Measurements from ENCODE around the gene FAM110A. TPM values are rescaled to one million over a fixed set of nuclear protein-coding genes. Genes with fewer than 3 reads are reported as not detected.

FAM110A gene
- total RNA-seq, 1 donor = 5.2 TPM

DNA sequence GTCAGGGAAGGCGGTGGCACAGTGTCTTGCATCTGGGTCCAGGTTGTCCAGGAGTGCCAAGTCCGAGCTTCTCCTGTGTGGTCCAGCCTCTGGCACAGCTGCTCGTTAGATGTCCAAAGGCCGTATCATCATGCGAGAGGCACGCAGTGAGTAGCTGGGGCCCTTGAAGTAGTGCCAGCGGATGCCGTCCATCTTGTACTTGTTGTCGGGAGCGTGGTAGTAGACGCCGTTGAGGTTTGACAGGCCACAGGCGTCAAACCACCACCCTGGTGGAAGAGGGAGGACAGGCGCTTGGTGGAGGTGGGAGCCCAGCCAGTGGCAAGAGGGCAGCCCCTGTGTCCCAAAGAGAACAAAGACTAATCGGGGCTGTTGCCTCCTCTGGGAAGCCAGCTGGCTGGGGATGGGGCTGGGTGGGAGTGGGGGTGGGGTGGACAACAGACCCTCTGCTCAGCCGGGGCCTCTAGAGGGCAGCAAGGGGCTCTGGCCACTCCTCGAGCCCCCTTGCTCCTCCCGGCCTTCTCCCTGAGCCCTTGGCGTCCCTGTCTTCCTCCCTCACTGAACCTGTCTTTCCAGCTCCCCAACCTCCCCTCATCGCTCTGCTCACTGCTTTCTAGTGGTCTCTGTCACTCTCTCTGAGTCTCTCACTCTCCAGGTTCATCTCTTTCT lies 39.5 kb downstream of the FAM110A start:
- no peak for DNase-seq (ENCODE audit: low read depth)
- no peak overlapping the region for H3K4me3 ChIP-seq (ENCODE audit: low read depth, low read length)
- TF ChIP-seq CTCF (IDR thresholded peaks at IDR 0.05; ENCODE audit: insufficient read depth, low read depth, low read length) = no peak

DNA sequence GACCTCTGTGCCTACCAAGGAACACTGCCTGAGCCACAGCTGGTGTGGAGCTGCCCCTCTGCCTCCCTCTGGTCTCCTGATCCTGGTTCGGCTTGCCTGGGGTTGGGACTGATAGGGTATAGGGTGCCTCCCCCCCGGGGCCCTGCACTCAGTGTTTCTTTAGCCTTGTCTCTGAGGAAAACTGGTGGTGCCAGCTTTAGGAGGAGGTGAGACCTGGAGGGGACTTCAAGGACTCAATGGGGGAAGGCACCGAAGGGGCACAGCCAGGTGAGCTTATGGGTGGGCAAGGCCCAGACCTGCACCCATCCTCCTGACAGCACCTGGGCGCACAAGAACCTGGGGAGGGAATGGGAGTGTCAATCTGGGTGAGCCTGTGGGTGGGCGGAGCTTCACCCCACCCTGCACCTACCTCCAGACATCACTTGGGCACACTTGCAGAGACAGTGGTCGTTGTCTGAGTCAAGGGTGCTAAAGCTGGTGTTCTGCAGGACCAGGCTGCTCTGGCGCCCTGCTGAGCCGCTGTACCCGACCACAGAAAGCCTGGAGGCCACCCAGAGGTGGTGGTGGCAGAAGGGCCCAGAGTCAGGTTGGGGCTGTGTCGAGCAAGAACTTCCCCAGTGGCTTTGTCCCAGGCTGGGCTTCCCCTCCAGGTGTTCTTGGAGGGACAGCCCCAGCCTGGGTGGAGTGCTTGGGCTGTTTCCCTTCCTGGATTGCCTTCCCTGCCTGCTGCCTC lies 40.5 kb downstream of the FAM110A start:
- no peak overlapping the region for H3K4me3 ChIP-seq (ENCODE audit: low read depth, low read length)
- DNase-seq (ENCODE audit: low read depth) = no peak
- no peak for TF ChIP-seq CTCF (IDR thresholded peaks at IDR 0.05; ENCODE audit: insufficient read depth, low read depth, low read length)

- no peak for TF ChIP-seq CTCF (IDR thresholded peaks at IDR 0.05; ENCODE audit: insufficient read depth, low read depth, low read length)
- H3K4me3 ChIP-seq (ENCODE audit: low read depth, low read length) = no peak overlapping the region
- DNase-seq (ENCODE audit: low read depth) = no peak
These were observed 41.6 kb downstream of the FAM110A start for GRCh38 chr20:875115-875514.

GRCh38 chr20:877814-878213 lies 44.3 kb downstream of the FAM110A start:
- DNase-seq (ENCODE audit: low read depth) = no peak
- no peak overlapping the region for H3K4me3 ChIP-seq (ENCODE audit: low read depth, low read length)
- no peak for TF ChIP-seq CTCF (IDR thresholded peaks at IDR 0.05; ENCODE audit: insufficient read depth, low read depth, low read length)

DNA sequence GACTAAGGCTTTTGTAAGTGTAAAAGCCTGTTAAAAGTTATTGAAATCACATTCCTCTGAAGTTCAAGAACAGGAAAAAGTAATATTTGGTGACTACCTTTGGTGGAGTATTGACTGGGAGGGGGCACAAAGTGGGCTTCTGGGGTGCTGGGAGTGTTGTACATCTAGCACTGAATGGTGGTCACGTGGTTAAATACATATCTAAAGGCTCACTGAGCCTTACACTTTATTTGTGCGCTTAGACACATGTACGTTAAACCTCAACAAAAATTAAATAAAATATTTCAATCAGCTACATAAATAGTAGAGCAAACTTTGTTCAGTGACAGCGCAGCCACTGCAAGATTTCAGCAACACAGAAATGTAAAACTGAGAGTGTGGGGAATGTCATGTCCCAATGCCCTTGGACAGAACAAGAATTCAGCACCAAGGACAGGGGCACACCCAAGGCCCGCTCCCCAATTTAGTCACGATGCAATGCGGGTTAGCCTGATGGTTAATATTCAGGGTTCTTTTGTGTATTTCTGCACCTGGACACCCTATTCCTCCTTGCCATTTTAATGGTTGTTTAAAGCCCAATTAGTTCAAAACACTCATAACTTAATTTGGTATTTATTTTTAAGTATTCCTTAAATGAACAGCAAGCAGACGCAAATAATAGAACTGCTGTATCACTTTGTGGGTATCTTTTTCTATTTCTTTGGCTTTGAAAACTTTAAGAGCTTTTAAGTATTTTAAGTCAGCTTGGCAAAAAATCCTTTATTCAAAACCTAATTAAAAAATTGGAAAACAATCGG lies 45.2 kb downstream of the FAM110A start:
- no peak overlapping the region for H3K4me3 ChIP-seq (ENCODE audit: low read depth, low read length)
- TF ChIP-seq CTCF (IDR thresholded peaks at IDR 0.05; ENCODE audit: insufficient read depth, low read depth, low read length) = no peak
- peak; percentile 38 for DNase-seq (ENCODE audit: low read depth)

DNA sequence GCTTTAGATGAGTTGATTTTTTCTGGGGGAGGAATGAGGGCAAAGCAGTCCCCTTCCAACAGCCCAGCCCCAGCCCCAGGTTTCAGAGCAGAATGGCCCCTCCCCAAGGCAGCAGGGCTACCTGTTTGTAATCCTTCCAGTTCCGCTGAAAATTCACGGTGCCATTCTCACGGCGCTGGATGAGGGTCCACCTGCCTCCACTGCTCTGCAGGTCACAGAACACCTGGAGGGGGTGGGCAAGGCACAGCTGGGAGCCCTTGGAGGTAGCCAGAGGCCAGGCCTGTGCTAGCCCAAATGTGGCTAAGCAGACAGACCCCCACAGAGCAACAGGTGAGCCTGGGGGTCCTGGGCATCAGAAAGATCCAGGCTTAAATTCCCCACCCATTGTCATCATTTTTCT lies 46.1 kb downstream of the FAM110A start:
- no peak for TF ChIP-seq CTCF (IDR thresholded peaks at IDR 0.05; ENCODE audit: insufficient read depth, low read depth, low read length)

More for the DNA sequence above, 46.1 kb downstream of the FAM110A start:
- no peak for DNase-seq (ENCODE audit: low read depth)
- no peak overlapping the region for H3K4me3 ChIP-seq (ENCODE audit: low read depth, low read length)
